ENCODE measurements around the gene DDX54. TPM values are rescaled to one million over a fixed set of nuclear protein-coding genes. Genes with fewer than 3 reads are reported as not detected.

DDX54 gene
- polyA plus RNA-seq, 4 donors: 40.3 to 96.0 (median 66.4) TPM

Other genes with a start within 250 kb of the DDX54 start
- 10 to 100 TPM in 1 of 4 donors, 1 to 10 TPM in 3; 8.6 to 11.6 (median 9.5) TPM for gene OAS3, start 247.0 kb downstream of the DDX54 start, polyA plus RNA-seq (ENCODE audit: insufficient read length in 4 of 4)
- 1 to 10 TPM; 5.6 to 8.0 (median 6.8) TPM for gene OAS2, start 207.0 kb downstream of the DDX54 start, polyA plus RNA-seq (ENCODE audit: insufficient read length in 4 of 4)
- 10 to 100 TPM in 3 of 4 donors, 1 to 10 TPM in 1; 3.9 to 16.0 (median 11.6) TPM for gene DTX1, start 128.7 kb downstream of the DDX54 start, polyA plus RNA-seq (ENCODE audit: insufficient read length in 4 of 4)
- 10 to 100 TPM in 1 of 4 donors, 1 to 10 TPM in 2, under 1 TPM in 1; 0.16 to 15.4 (median 7.8) TPM for gene RASAL1, start 49.7 kb downstream of the DDX54 start, polyA plus RNA-seq (ENCODE audit: insufficient read length in 4 of 4)
- 1 to 10 TPM in 1 of 4 donors, under 1 TPM in 3; 0.27 to 3.0 (median 0.75) TPM for gene CFAP73, start 35.8 kb downstream of the DDX54 start, polyA plus RNA-seq (ENCODE audit: insufficient read length in 4 of 4)
- gene RITA1, start 243 bp upstream of the DDX54 start, polyA plus RNA-seq (ENCODE audit: insufficient read length in 4 of 4): 10 to 100 TPM; 11.6 to 20.7 (median 14.1) TPM
- gene TPCN1, start 36.0 kb upstream of the DDX54 start, polyA plus RNA-seq (ENCODE audit: insufficient read length in 4 of 4): 10 to 100 TPM; 20.4 to 46.8 (median 30.1) TPM
- gene SLC8B1, start 149.6 kb upstream of the DDX54 start, polyA plus RNA-seq (ENCODE audit: insufficient read length in 4 of 4): 10 to 100 TPM; 13.2 to 19.4 (median 13.5) TPM
- gene PLBD2, start 173.1 kb upstream of the DDX54 start, polyA plus RNA-seq (ENCODE audit: insufficient read length in 4 of 4): 10 to 100 TPM; 17.1 to 28.0 (median 23.0) TPM
- gene SDS, start 218.4 kb upstream of the DDX54 start, polyA plus RNA-seq (ENCODE audit: insufficient read length in 4 of 4): under 1 TPM in 3 of 4 donors, not detected in 1; 0.14 to 0.32 (median 0.18) TPM
- 10 to 100 TPM in 3 of 4 donors, 1 to 10 TPM in 1; 5.4 to 13.3 (median 11.7) TPM for gene SDSL, start 236.9 kb upstream of the DDX54 start, polyA plus RNA-seq (ENCODE audit: insufficient read length in 4 of 4)